ENCODE results near the gene GSTK1. TPM values are rescaled to one million over a fixed set of nuclear protein-coding genes. Genes with fewer than 3 reads are reported as not detected.
"Not testable (repeated sequence)": the region's sequence is repeated elsewhere in the genome, so short reads cannot be mapped to it uniquely, and the experiment has no call there.

The GSTK1 gene
- total RNA-seq: 36.0 TPM

- peak; percentile 86 for DNase-seq
Observed at GRCh38 chr7:143263266-143264195, at the start of gene GSTK1. GSTK1 (plus strand) TSS chr7:143263441; CDS start chr7:143263514, 73 bp downstream.

- DNase-seq: not testable (repeated sequence)
Observed at GRCh38 chr7:143213478-143213877, 49.8 kb upstream of the GSTK1 start.

- peak; percentile 15 for DNase-seq
Observed at GRCh38 chr7:143214789-143215679, 48.2 kb upstream of the GSTK1 start.

GRCh38 chr7:143216151-143216550 is 47.1 kb upstream of the GSTK1 start:
- peak; percentile 71 for DNase-seq

- DNase-seq: no peak
Observed at GRCh38 chr7:143216686-143217085, 46.6 kb upstream of the GSTK1 start.

GRCh38 chr7:143217806-143218205 is 45.4 kb upstream of the GSTK1 start:
- no peak for DNase-seq

GRCh38 chr7:143221286-143221685 is 42.0 kb upstream of the GSTK1 start:
- DNase-seq: no peak

- DNase-seq: no peak
Observed at GRCh38 chr7:143221737-143222136, 41.5 kb upstream of the GSTK1 start, which contains the start of gene TAS2R40. TAS2R40 (plus strand) TSS chr7:143222037; CDS start chr7:143222079, 42 bp downstream.

GRCh38 chr7:143222782-143223181 is 40.5 kb upstream of the GSTK1 start:
- DNase-seq: no peak

GRCh38 chr7:143223784-143224183 is 39.5 kb upstream of the GSTK1 start:
- no peak for DNase-seq

GRCh38 chr7:143225047-143225446 is 38.2 kb upstream of the GSTK1 start:
- DNase-seq: no peak

- DNase-seq: no peak
Observed at GRCh38 chr7:143227806-143228205, 35.4 kb upstream of the GSTK1 start.

GRCh38 chr7:143229054-143229790 is 34.0 kb upstream of the GSTK1 start:
- DNase-seq: no peak

GRCh38 chr7:143230602-143231457 is 32.4 kb upstream of the GSTK1 start:
- no peak for DNase-seq

GRCh38 chr7:143233816-143234532 is 29.3 kb upstream of the GSTK1 start:
- no peak for DNase-seq

- DNase-seq: no peak
Observed at GRCh38 chr7:143234533-143234875, 28.7 kb upstream of the GSTK1 start.

- no peak for DNase-seq
Observed at GRCh38 chr7:143235561-143235960, 27.7 kb upstream of the GSTK1 start.

- DNase-seq: no peak
Observed at GRCh38 chr7:143236408-143236990, 26.7 kb upstream of the GSTK1 start.

- DNase-seq: no peak
Observed at GRCh38 chr7:143237366-143237765, 25.9 kb upstream of the GSTK1 start.

GRCh38 chr7:143238289-143238980 is 24.8 kb upstream of the GSTK1 start:
- no peak for DNase-seq

Measured in occipital lobe (tissue), 2 donors.